ENCODE results near the gene ID2.

Gene ID2

GRCh38 chr2:8697190-8697589 is 15.3 kb downstream of the ID2 start:
- DNase-seq: no peak
- TF ChIP-seq CTCF (IDR thresholded peaks at IDR 0.05; ENCODE audit: borderline replicate concordance, extremely low read depth, low read length, poor library complexity, severe bottlenecking): no peak
- TF ChIP-seq EZH2 (IDR thresholded peaks at IDR 0.05; ENCODE audit: borderline replicate concordance, low read depth, low read length, severe bottlenecking): no peak
- Histone ChIP-seq H2AFZ (ENCODE audit: low read depth, low read length) (no peak overlapping the region), H3K9me3 (ENCODE audit: insufficient read depth, low read length, severe bottlenecking) (no peaks in the 10 kb centered on the region), H3K4me3 (ENCODE audit: low read depth in 1 of 2, low read length in 2 of 2) (no peak overlapping the region), H3K36me3 (ENCODE audit: insufficient read depth, low read length) (no peaks in the 10 kb centered on the region), H3K27ac (ENCODE audit: low read length) (no peak overlapping the region), H3K4me2 (ENCODE audit: insufficient read depth, low read length) (no peak overlapping the region), H4K20me1 (ENCODE audit: insufficient read depth, low read length) (no peaks in the 10 kb centered on the region), H3K27me3 (ENCODE audit: insufficient read depth, low read length, poor library complexity) (no peaks in the 10 kb centered on the region), H3K9ac (ENCODE audit: low read depth, low read length) (no peak overlapping the region), H3K79me2 (ENCODE audit: insufficient read depth, low read length) (no peaks in the 10 kb centered on the region), H3K4me1 (ENCODE audit: insufficient read depth, low read length) (no peaks in the 10 kb centered on the region)
- ATAC-seq (ENCODE audit: insufficient read depth, low read depth): no peak

DNA sequence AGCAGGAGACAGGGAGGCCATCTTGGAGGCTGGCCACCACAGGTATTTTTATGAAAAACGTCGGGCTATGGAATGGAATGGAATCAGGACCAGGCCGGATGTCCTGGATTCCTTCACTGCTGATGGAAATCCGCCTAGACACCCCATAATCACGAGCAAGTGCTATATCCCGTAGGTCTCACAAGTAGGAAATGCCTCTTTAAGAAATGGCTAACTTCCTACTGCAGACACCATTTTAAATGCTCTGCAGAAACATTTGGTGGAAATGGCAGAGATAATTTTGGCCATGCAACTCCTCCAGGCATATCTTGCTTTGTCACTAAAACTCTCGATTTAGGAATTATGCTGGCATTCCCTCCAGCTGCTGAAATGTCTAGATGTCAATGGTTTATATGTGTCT is 18.0 kb downstream of the ID2 start:
- Histone ChIP-seq H2AFZ (ENCODE audit: low read depth, low read length) (no peak overlapping the region), H3K9me3 (ENCODE audit: insufficient read depth, low read length, severe bottlenecking) (no peaks in the 10 kb centered on the region)

GRCh38 chr2:8701681-8702379 is 20.0 kb downstream of the ID2 start:
- Histone ChIP-seq H3K27ac (ENCODE audit: low read length) (no peak overlapping the region), H3K9ac (ENCODE audit: low read depth, low read length) (no peak overlapping the region), H4K20me1 (ENCODE audit: insufficient read depth, low read length) (no peaks in the 10 kb centered on the region), H3K27me3 (ENCODE audit: insufficient read depth, low read length, poor library complexity) (no peaks in the 10 kb centered on the region), H2AFZ (ENCODE audit: low read depth, low read length) (no peak overlapping the region), H3K9me3 (ENCODE audit: insufficient read depth, low read length, severe bottlenecking) (no peaks in the 10 kb centered on the region), H3K79me2 (ENCODE audit: insufficient read depth, low read length) (no peaks in the 10 kb centered on the region), H3K4me2 (ENCODE audit: insufficient read depth, low read length) (no peak overlapping the region), H3K4me3 (ENCODE audit: low read depth in 1 of 2, low read length in 2 of 2) (no peak overlapping the region), H3K36me3 (ENCODE audit: insufficient read depth, low read length) (no peaks in the 10 kb centered on the region), H3K4me1 (ENCODE audit: insufficient read depth, low read length) (no peaks in the 10 kb centered on the region)
- ATAC-seq (ENCODE audit: insufficient read depth, low read depth): no peak
- no peak for TF ChIP-seq EZH2 (IDR thresholded peaks at IDR 0.05; ENCODE audit: borderline replicate concordance, low read depth, low read length, severe bottlenecking)
- TF ChIP-seq CTCF (IDR thresholded peaks at IDR 0.05; ENCODE audit: borderline replicate concordance, extremely low read depth, low read length, poor library complexity, severe bottlenecking): no peak
- no peak for DNase-seq

More for the DNA sequence above, 18.0 kb downstream of the ID2 start:
- Histone ChIP-seq H3K4me2 (ENCODE audit: insufficient read depth, low read length) (no peak overlapping the region), H3K4me1 (ENCODE audit: insufficient read depth, low read length) (no peaks in the 10 kb centered on the region), H3K27me3 (ENCODE audit: insufficient read depth, low read length, poor library complexity) (no peaks in the 10 kb centered on the region), H3K36me3 (ENCODE audit: insufficient read depth, low read length) (no peaks in the 10 kb centered on the region), H3K4me3 (ENCODE audit: low read depth in 1 of 2, low read length in 2 of 2) (no peak overlapping the region), H4K20me1 (ENCODE audit: insufficient read depth, low read length) (no peaks in the 10 kb centered on the region), H3K9ac (ENCODE audit: low read depth, low read length) (no peak overlapping the region), H3K27ac (ENCODE audit: low read length) (no peak overlapping the region), H3K79me2 (ENCODE audit: insufficient read depth, low read length) (no peaks in the 10 kb centered on the region)
- DNase-seq (no peak), ATAC-seq (ENCODE audit: insufficient read depth, low read depth) (no peak)
- TF ChIP-seq CTCF (IDR thresholded peaks at IDR 0.05; ENCODE audit: borderline replicate concordance, extremely low read depth, low read length, poor library complexity, severe bottlenecking) (no peak), EZH2 (IDR thresholded peaks at IDR 0.05; ENCODE audit: borderline replicate concordance, low read depth, low read length, severe bottlenecking) (no peak)
